HCT116 (cell line): ENCODE data around the gene BBS9. TPM values are rescaled to one million over a fixed set of nuclear protein-coding genes. Genes with fewer than 3 reads are reported as not detected.
A peak's percentile ranks its signal among the peaks of the same experiment; 100 is the strongest.

Experiments
- ATAC-seq: fragments of 200-7000 bp; cut with Tn5 transposase; 2 replicates; pipeline ENCODE4 v1.9.1; 2020; ENCODE audit warnings: mild to moderate bottlenecking, moderate library complexity
- BruUV-seq: library from RNA; stranded (reverse); fragments of 400-500 nt; replicated peaks from 2 replicates; lab custom pipeline; 2021; lab: Mats Ljungman, UMichigan
- CTCF ChIA-PET: fragments of 300-600 bp; sonication (Branson Sonifier 250); formaldehyde crosslinking; loops from one replicate; lab custom pipeline; 2021; ENCODE audit warnings: antibody characterized with exemption; lab: Charles Lee
- POLR2A ChIA-PET: fragments of 300-600, 350-600 bp; sonication (Branson Sonifier 250); formaldehyde crosslinking; loops from one replicate; lab custom pipeline; 2021; ENCODE audit warnings: antibody characterized with exemption; lab: Charles Lee
- RAD21 ChIA-PET, 2 experiments: fragments of 300-600 bp; sonication (Branson Sonifier 250); formaldehyde crosslinking; loops; one replicate each; lab custom pipeline; 2023; ENCODE audit warnings: low total read pairs in 2 of 2; ENCODE audit not compliant: uncharacterized antibody in 2 of 2, unreplicated experiment in 2 of 2, low non-redundant PET in 1 of 2; lab: Charles Lee
- DNase-seq: peaks from one replicate; pipeline ENCODE4 v3.0.0-alpha.2; 2010; ENCODE audit warnings: low read depth, low spot score
- H2AFZ ChIP-seq: fragments of 200-600 bp; shearing (Covaris generic), sonication (generic); 2 replicates; pipeline ENCODE4 v1.6.1; 2017; ENCODE audit warnings: low read depth, mixed run types, mixed read lengths, antibody characterized with exemption, low read length; ENCODE audit not compliant: poor library complexity, severe bottlenecking
- H3K27ac ChIP-seq: 2 replicates; pipeline ENCODE4 v1.5.1; 2012; ENCODE audit warnings: low read depth, low read length
- H3K27me3 ChIP-seq: fragments of 200-600 bp; sonication (generic); 2 replicates; pipeline ENCODE4 v1.6.1; 2016; ENCODE audit warnings: mixed run types, low read length, mixed read lengths; ENCODE audit not compliant: insufficient read depth
- H3K36me3 ChIP-seq, 2 experiments: fragments of 200-500 bp in 1 of 2; fragments of 200-600 bp in 1 of 2; sonication (Bioruptor generic) in 1 of 2; sonication (generic) in 1 of 2; 2 replicates each; pipeline versions ENCODE4 v1.5.1 to v1.6.1; 2014 to 2016; ENCODE audit warnings: low read length in 2 of 2, inconsistent platforms in 1 of 2, mixed read lengths in 1 of 2, mixed run types in 1 of 2; ENCODE audit not compliant: insufficient read depth in 2 of 2, control insufficient read depth in 1 of 2
- H3K4me1 ChIP-seq, 2 experiments: fragments of 200-600 bp in 1 of 2; sonication (generic) in 1 of 2; 2 replicates each; pipeline versions ENCODE4 v1.5.1 to v1.6.1; 2012 to 2017; ENCODE audit warnings: low read length in 2 of 2, inconsistent platforms in 1 of 2, mild to moderate bottlenecking in 1 of 2, mixed read lengths in 1 of 2, mixed run types in 1 of 2, moderate library complexity in 1 of 2; ENCODE audit not compliant: insufficient read depth in 2 of 2, control insufficient read depth in 1 of 2
- H3K4me2 ChIP-seq: fragments of 200-600 bp; sonication (generic); 2 replicates; pipeline ENCODE4 v1.6.1; 2017; ENCODE audit warnings: mixed run types, low read length, mixed read lengths
- H3K4me3 ChIP-seq, 2 experiments: fragments of 200-600 bp in 1 of 2; sonication (generic) in 1 of 2; replicated peaks in 1 of 2; 2 replicates each; pipeline ENCODE4 v1.5.1; 2011 to 2016; ENCODE audit warnings: low read length in 2 of 2, control low read depth in 1 of 2, low read depth in 1 of 2, mild to moderate bottlenecking in 1 of 2, mixed read lengths in 1 of 2, mixed run types in 1 of 2
- H3K79me2 ChIP-seq: fragments of 200-600 bp; sonication (generic); 2 replicates; pipeline ENCODE4 v1.6.1; 2017; ENCODE audit warnings: mild to moderate bottlenecking, mixed run types, low read length, moderate library complexity, mixed read lengths; ENCODE audit not compliant: insufficient read depth
- H3K9ac ChIP-seq: fragments of 200-600 bp; sonication (generic); 2 replicates; pipeline ENCODE4 v1.6.1; 2016; ENCODE audit warnings: low read length, mixed read lengths
- H3K9me2 ChIP-seq: fragments of 200-600 bp; sonication (generic), shearing (Covaris generic); 2 replicates; pipeline ENCODE4 v1.6.1; 2017; ENCODE audit warnings: mixed run types, mild to moderate bottlenecking, moderate library complexity; ENCODE audit not compliant: insufficient read depth
- H3K9me3 ChIP-seq, 2 experiments: fragments of 200-500 bp in 1 of 2; fragments of 200-600 bp in 1 of 2; sonication (Bioruptor generic) in 1 of 2; sonication (generic) in 1 of 2; 2 replicates each; pipeline ENCODE4 v1.6.1; 2014 to 2017; ENCODE audit warnings: low read length in 2 of 2, mixed read lengths in 2 of 2, inconsistent platforms in 1 of 2, low read depth in 1 of 2, mild to moderate bottlenecking in 1 of 2, mixed run types in 1 of 2, moderate library complexity in 1 of 2; ENCODE audit not compliant: control insufficient read depth in 1 of 2, insufficient read depth in 1 of 2
- H4K20me1 ChIP-seq: fragments of 200-600 bp; sonication (generic), shearing (Covaris generic); 2 replicates; pipeline ENCODE4 v1.6.1; 2017; ENCODE audit warnings: mixed run types, mild to moderate bottlenecking, moderate library complexity; ENCODE audit not compliant: insufficient read depth
- CBX3 ChIP-seq: IDR thresholded peaks from 2 replicates; pipeline ENCODE4 v1.6.1; 2012; ENCODE audit warnings: low read depth
- CEBPB ChIP-seq: IDR thresholded peaks from 2 replicates; pipeline ENCODE4 v1.6.1; 2012; ENCODE audit warnings: low read depth
- EGR1 ChIP-seq: IDR thresholded peaks from 2 replicates; pipeline ENCODE4 v1.6.1; 2012; ENCODE audit warnings: low read depth
- ELF1 ChIP-seq: IDR thresholded peaks from 2 replicates; pipeline ENCODE4 v1.6.1; 2012; ENCODE audit warnings: low read depth, borderline replicate concordance
- FOSL1 ChIP-seq: IDR thresholded peaks from 2 replicates; pipeline ENCODE4 v1.6.1; 2012; ENCODE audit warnings: low read depth
- JUND ChIP-seq: IDR thresholded peaks from 2 replicates; pipeline ENCODE4 v1.6.1; 2012
- POLR2AphosphoS5 ChIP-seq: IDR thresholded peaks from 2 replicates; pipeline ENCODE4 v1.6.1; 2011; ENCODE audit warnings: mild to moderate bottlenecking, low read depth, low read length, moderate library complexity
- REST ChIP-seq: IDR thresholded peaks from 2 replicates; pipeline ENCODE4 v1.6.1; 2012; ENCODE audit warnings: low read depth
- TCF7L2 ChIP-seq: IDR thresholded peaks from 2 replicates; pipeline ENCODE4 v1.7.0; 2011; ENCODE audit warnings: borderline replicate concordance, inconsistent platforms; ENCODE audit not compliant: insufficient read depth, insufficient read length; ENCODE audit errors: extremely low read depth
- YY1 ChIP-seq: IDR thresholded peaks from 2 replicates; pipeline ENCODE4 v1.6.1; 2011; ENCODE audit warnings: low read length, low read depth, moderate library complexity, mild to moderate bottlenecking; ENCODE audit not compliant: insufficient replicate concordance; ENCODE audit errors: extremely low read depth
- ZNF274 ChIP-seq: fragments of 200-500 bp; sonication (Bioruptor generic); IDR thresholded peaks from 2 replicates; pipeline ENCODE4 v1.6.1; 2014; ENCODE audit warnings: mild to moderate bottlenecking, low read depth, low read length, inconsistent platforms
- intact Hi-C: fragments of 100-400 bp; cut with micrococcal nuclease; formaldehyde crosslinking; loops from 2 replicates; pipeline ENCODE4 v1.10.0; 2022
- total RNA-seq: library from RNA; stranded (reverse); gene quantifications from one replicate; pipeline ENCODE4 v1.2.1, GENCODE V29; 2021; ENCODE audit not compliant: unreplicated experiment

Gene BBS9
- total RNA-seq, 1 experiment from 2014 or later: 7.1 TPM

DNA sequence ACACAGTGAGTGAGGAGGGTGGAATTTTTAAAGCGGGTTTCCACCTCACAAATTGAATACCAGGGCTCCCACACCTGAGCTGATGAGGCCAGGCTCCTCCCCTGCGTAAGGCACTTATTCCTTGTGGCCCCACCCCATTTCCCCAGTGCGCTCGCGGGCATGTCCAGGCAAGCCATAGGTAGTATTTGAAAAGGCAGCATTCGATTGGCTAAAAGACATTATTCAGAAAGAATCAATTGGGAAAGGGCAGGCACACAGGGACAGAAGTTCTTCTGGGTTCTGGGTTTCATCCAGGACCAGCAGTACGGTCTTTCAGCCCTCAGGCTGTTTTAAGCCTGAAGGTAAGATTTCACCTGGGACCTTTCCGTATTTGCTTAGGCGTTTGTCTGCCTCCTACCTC, 222.3 kb downstream of the BBS9 start:
- TF ChIP-seq JUND (no peak), ELF1 (no peak), ZNF274 (no peak), EGR1 (no peak), FOSL1 (no peak)
- no peak for ATAC-seq
- H3K36me3 ChIP-seq: no peaks in the 10 kb centered on the region
- intact Hi-C loops: no loop called here
- ChIA-PET CTCF (no interaction called here), POLR2A (no interaction called here), RAD21 (no interaction called here)
- no peaks in the 10 kb centered on the region for H3K9me3 ChIP-seq
- no peak overlapping the region for H3K4me3 ChIP-seq
- H4K20me1 ChIP-seq: no peaks in the 10 kb centered on the region
- H3K9me2 ChIP-seq: no peaks in the 10 kb centered on the region
- H3K27ac ChIP-seq: 0 out of 2 replicates have a peak overlapping the region, but pooled peaks have one; percentile 5
- no TSS peak for BruUV-seq
- H3K4me2 ChIP-seq: no peak overlapping the region
- H2AFZ ChIP-seq: no peak overlapping the region
- H3K27me3 ChIP-seq: no peaks in the 10 kb centered on the region
- DNase-seq: no peak
- no peak overlapping the region for H3K9ac ChIP-seq
- H3K79me2 ChIP-seq: no peaks in the 10 kb centered on the region
- peaks cover 0 to 3% of the 10 kb centered on the region in 2 experiments; a peak in 1 of 4 replicates for H3K4me1 ChIP-seq

DNA sequence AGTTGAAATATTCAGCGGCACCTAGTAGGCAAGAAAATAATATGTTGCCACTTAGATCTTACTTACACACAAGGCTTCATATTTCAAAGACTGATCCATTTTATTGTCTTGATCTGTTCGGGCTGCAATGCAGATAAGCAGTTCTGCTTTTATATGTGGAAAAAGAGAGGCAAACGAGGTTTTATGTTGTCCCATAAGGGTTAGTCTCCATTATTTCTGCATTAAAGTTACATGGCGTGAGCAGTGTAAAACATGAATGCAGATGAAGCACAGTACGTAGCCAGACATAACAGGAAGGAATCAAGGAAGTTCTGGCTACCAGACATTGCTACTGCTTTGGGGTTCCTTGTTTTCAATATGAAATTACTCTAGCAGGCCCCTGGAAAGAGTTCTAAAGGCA, 224.8 kb downstream of the BBS9 start:
- no peak overlapping the region for H3K4me2 ChIP-seq
- CTCF ChIA-PET: no interaction called here
- no peaks in the 10 kb centered on the region for H3K9me2 ChIP-seq
- H3K9me3 ChIP-seq: no peaks in the 10 kb centered on the region
- H3K27me3 ChIP-seq: no peaks in the 10 kb centered on the region
- no TSS peak for BruUV-seq
- TF ChIP-seq REST: no peak
- no peak for TF ChIP-seq CEBPB
- no peak for TF ChIP-seq POLR2AphosphoS5
- no peak for TF ChIP-seq TCF7L2
- no peak for TF ChIP-seq JUND
- no peak for TF ChIP-seq CBX3
- TF ChIP-seq YY1: no peak
- TF ChIP-seq FOSL1: no peak
- no peak for ATAC-seq
- peaks cover 0 to 3% of the 10 kb centered on the region in 2 experiments; a peak in 1 of 4 replicates for H3K4me1 ChIP-seq
- H4K20me1 ChIP-seq: no peaks in the 10 kb centered on the region
- H3K27ac ChIP-seq: no peak overlapping the region
- no peak overlapping the region for H3K9ac ChIP-seq
- intact Hi-C loops: no loop called here
- H3K36me3 ChIP-seq: no peaks in the 10 kb centered on the region
- no peak overlapping the region for H2AFZ ChIP-seq
- no peaks in the 10 kb centered on the region for H3K79me2 ChIP-seq
- no peak for DNase-seq
- POLR2A ChIA-PET: no interaction called here
- RAD21 ChIA-PET: no interaction called here
- H3K4me3 ChIP-seq: no peak overlapping the region
